ENCODE data around the gene PRLR.

PRLR gene

DNA sequence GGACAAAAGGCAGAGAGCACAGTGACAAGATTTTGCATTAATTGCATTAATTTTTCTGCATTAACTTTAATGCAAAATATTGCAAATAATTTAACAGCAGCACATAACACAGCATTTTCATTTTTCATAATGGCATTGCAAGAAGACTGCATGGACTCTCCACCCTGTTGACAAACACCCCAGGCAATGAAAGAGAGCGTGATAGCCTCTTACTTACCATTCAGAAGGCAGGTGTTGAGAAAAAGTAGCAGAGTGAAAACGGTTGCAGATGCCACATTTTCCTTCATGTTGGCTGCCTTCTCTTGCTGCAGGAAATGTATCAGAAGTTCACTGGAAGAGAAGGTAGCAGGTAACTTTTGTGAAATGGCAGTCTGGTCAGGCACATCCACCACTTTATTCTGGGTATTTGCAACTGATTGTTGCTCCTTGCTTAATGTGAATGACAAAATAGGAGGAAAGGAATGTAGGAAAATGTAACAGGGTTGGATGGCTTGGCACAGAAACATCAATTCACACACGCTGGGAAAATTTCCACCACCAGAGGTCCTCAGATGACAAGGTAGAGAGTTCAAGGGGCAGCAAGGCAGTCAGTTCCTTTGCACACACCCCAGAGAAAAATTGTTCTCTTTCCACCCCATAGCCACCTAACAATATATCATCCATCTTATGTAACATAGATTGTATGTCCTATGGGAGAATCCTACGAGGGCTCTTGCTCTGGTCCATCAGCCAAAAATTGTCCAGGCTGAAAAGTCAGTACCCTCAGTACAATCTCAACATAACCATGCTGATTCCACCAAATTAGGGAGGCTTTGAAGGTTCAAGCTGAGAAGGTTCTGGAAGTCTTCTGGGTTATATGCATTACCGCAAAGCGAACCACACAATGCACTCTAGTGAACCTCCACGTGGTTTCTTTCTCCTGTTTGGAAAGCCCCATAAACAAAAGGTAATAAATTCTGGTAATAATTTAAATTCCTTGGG, 140.7 kb downstream of the PRLR start:
- TF ChIP-seq CTCF (IDR thresholded peaks at IDR 0.05; ENCODE audit: low read depth, low read length) (peak; percentile 80), MAX (IDR thresholded peaks at IDR 0.05; ENCODE audit: low read depth, low read length) (0 out of 2 replicates have a peak, but pooled peaks have one; percentile 45), MYC (IDR thresholded peaks at IDR 0.05; ENCODE audit: low read depth, low read length) (no peak)
- DNase-seq (ENCODE audit: low read depth) = peak; percentile 67
- H3K4me3 ChIP-seq (ENCODE audit: low read depth, low read length) = no peak overlapping the region

DNA sequence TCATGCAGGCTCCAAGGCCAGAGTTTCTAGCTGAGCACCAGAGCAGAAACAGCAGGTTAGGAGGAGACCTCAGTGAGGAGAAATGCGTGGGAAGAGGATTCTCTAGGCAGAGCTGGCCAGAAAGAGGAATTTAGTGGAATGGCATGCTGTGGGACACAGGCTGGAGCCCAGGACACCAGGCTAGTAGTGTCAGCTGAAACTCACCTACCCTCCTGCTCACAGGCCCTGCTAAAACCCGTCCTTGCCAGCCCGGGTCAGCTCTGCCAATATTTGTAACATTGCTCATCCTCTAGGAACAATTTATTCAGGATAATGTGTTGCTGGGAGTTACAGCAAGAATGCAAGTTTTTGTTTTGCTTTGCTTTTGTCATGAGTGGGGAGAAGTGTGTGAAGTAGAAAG, 142.3 kb downstream of the PRLR start:
- no peak for DNase-seq (ENCODE audit: low read depth)
- no peak overlapping the region for H3K4me3 ChIP-seq (ENCODE audit: low read depth, low read length)

GRCh38 chr5:35083150-35083549, 147.1 kb downstream of the PRLR start:
- no peak for TF ChIP-seq MYC (IDR thresholded peaks at IDR 0.05; ENCODE audit: low read depth, low read length)
- TF ChIP-seq MAX (IDR thresholded peaks at IDR 0.05; ENCODE audit: low read depth, low read length) = no peak
- TF ChIP-seq POLR2A (IDR thresholded peaks at IDR 0.05; ENCODE audit: extremely low read depth, insufficient read length) = no peak
- no peak for TF ChIP-seq CTCF (IDR thresholded peaks at IDR 0.05; ENCODE audit: low read depth, low read length)
- H3K4me3 ChIP-seq (ENCODE audit: low read depth, low read length) = no peak overlapping the region
- no peak for DNase-seq (ENCODE audit: low read depth)

More for the DNA sequence above, 142.3 kb downstream of the PRLR start:
- TF ChIP-seq CTCF (IDR thresholded peaks at IDR 0.05; ENCODE audit: low read depth, low read length) = no peak
- no peak for TF ChIP-seq MAX (IDR thresholded peaks at IDR 0.05; ENCODE audit: low read depth, low read length)
- no peak for TF ChIP-seq POLR2A (IDR thresholded peaks at IDR 0.05; ENCODE audit: extremely low read depth, insufficient read length)

DNA sequence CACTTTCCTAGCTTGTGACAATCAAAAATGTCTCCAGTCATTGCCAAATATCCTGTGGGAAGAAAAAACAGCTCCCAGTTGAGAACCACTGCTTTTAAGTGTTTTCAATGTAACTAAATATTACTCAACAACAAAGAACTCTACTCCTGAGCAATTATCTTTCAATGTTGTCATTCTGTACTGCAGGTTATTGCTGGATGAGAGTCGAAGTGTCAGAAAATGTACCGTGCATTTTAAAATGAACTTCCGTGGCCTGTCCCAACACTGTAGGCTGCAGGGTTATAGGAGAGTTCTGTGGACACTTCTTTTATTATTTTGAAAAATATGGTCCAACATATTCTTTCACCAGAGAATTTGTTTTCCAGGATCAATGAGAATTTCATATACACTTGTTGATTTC, 147.8 kb downstream of the PRLR start:
- no peak for TF ChIP-seq MAX (IDR thresholded peaks at IDR 0.05; ENCODE audit: low read depth, low read length)
- TF ChIP-seq MYC (IDR thresholded peaks at IDR 0.05; ENCODE audit: low read depth, low read length) = no peak
- TF ChIP-seq CTCF (IDR thresholded peaks at IDR 0.05; ENCODE audit: low read depth, low read length) = no peak
- TF ChIP-seq POLR2A (IDR thresholded peaks at IDR 0.05; ENCODE audit: extremely low read depth, insufficient read length) = no peak
- DNase-seq (ENCODE audit: low read depth) = no peak
- H3K4me3 ChIP-seq (ENCODE audit: low read depth, low read length) = no peak overlapping the region

- no peak overlapping the region for H3K4me3 ChIP-seq (ENCODE audit: low read depth, low read length)
- no peak for DNase-seq (ENCODE audit: low read depth)
- TF ChIP-seq POLR2A (IDR thresholded peaks at IDR 0.05; ENCODE audit: extremely low read depth, insufficient read length) (no peak), MAX (IDR thresholded peaks at IDR 0.05; ENCODE audit: low read depth, low read length) (no peak), CTCF (IDR thresholded peaks at IDR 0.05; ENCODE audit: low read depth, low read length) (no peak), MYC (IDR thresholded peaks at IDR 0.05; ENCODE audit: low read depth, low read length) (no peak)
Measured at GRCh38 chr5:35081134-35081533, 149.2 kb downstream of the PRLR start.

All from NB4 (cell line).